ENCODE results near the gene C10orf105. TPM values are rescaled to one million over a fixed set of nuclear protein-coding genes. Genes with fewer than 3 reads are reported as not detected.
A peak's percentile ranks its signal among the peaks of the same experiment; 100 is the strongest.

C10orf105 gene
- polyA plus RNA-seq, 3 donors from 2014 or later = 0.09 to 0.11 TPM; not detected in 1

GRCh38 chr10:71747551-71748523, 28.3 kb upstream of the C10orf105 start:
- Mint-ChIP-seq H3K4me3 (peak overlapping the region; percentile 59 to 86 (median 85)), H3K9me3 (no peaks in the 10 kb centered on the region), H3K27ac (peak overlapping the region; percentile 94 to 99 (median 96)), H3K27me3 (ENCODE audit: low read depth in 3 of 3) (peaks cover 6 to 10% (median 9%) of the 10 kb centered on the region in 3 donors), H3K4me1 (peaks cover 92 to 98% of the 10 kb centered on the region in 2 donors), H3K36me3 (peaks cover 5 to 16% (median 7%) of the 10 kb centered on the region in 3 donors)
- DNase-seq = no peak

- peak overlapping the region; percentile 59 to 85 (median 71) for H3K4me3 Mint-ChIP-seq
- DNase-seq = no peak
Measured at GRCh38 chr10:71747039-71747531, 27.5 kb upstream of the C10orf105 start.

GRCh38 chr10:71746344-71747037, 26.9 kb upstream of the C10orf105 start:
- peaks cover 5 to 8% (median 7%) of the 10 kb centered on the region in 3 donors for H3K36me3 Mint-ChIP-seq
- H3K4me3 Mint-ChIP-seq = peak overlapping the region; percentile 10 to 85 (median 66)
- H3K27me3 Mint-ChIP-seq (ENCODE audit: low read depth in 3 of 3) = peaks cover 4 to 16% (median 9%) of the 10 kb centered on the region in 3 donors
- peaks cover 93 to 98% of the 10 kb centered on the region in 2 donors for H3K4me1 Mint-ChIP-seq
- H3K27ac Mint-ChIP-seq = peak overlapping the region; percentile 94 to 99 (median 96)
- H3K9me3 Mint-ChIP-seq = no peaks in the 10 kb centered on the region
- peak in 1 of 3 donors; percentile 31 for DNase-seq

More at GRCh38 chr10:71747039-71747531, 27.5 kb upstream of the C10orf105 start:
- Mint-ChIP-seq H3K36me3 (peaks cover 5 to 13% (median 7%) of the 10 kb centered on the region in 3 donors), H3K27ac (peak overlapping the region; percentile 94 to 99 (median 96)), H3K9me3 (no peaks in the 10 kb centered on the region), H3K4me1 (peaks cover 92 to 98% of the 10 kb centered on the region in 2 donors), H3K27me3 (ENCODE audit: low read depth in 3 of 3) (peaks cover 4 to 15% (median 9%) of the 10 kb centered on the region in 3 donors)

GRCh38 chr10:71745664-71746250, 26.2 kb upstream of the C10orf105 start:
- Mint-ChIP-seq H3K9me3 (no peaks in the 10 kb centered on the region), H3K4me1 (peaks cover 97 to 100% of the 10 kb centered on the region in 2 donors), H3K36me3 (peaks cover 4 to 5% (median 4%) of the 10 kb centered on the region in 3 donors), H3K27ac (peak overlapping the region; percentile 94 to 99 (median 96)), H3K4me3 (peak overlapping the region in 4 of 5 donors; percentile 10 to 66 (median 61)), H3K27me3 (ENCODE audit: low read depth in 3 of 3) (peaks cover 4 to 16% (median 9%) of the 10 kb centered on the region in 3 donors)
- DNase-seq = no peak

- Mint-ChIP-seq H3K27ac (peak overlapping the region; percentile 46 to 99 (median 62)), H3K4me1 (peaks cover 97 to 100% of the 10 kb centered on the region in 2 donors), H3K4me3 (peak overlapping the region in 4 of 5 donors; percentile 3 to 41 (median 10)), H3K27me3 (ENCODE audit: low read depth in 3 of 3) (peaks cover 4 to 16% (median 9%) of the 10 kb centered on the region in 3 donors), H3K9me3 (no peaks in the 10 kb centered on the region), H3K36me3 (no peaks in the 10 kb centered on the region)
- no peak for DNase-seq
Measured at GRCh38 chr10:71744897-71745663, 25.5 kb upstream of the C10orf105 start.

- Mint-ChIP-seq H3K36me3 (no peaks in the 10 kb centered on the region), H3K4me3 (peak overlapping the region in 2 of 5 donors; percentile 14 to 56), H3K4me1 (peaks cover 92 to 98% of the 10 kb centered on the region in 2 donors), H3K9me3 (no peaks in the 10 kb centered on the region), H3K27me3 (ENCODE audit: low read depth in 3 of 3) (peaks cover 4 to 14% (median 9%) of the 10 kb centered on the region in 3 donors), H3K27ac (peak overlapping the region; percentile 77 to 98 (median 92))
- DNase-seq = no peak
Measured at GRCh38 chr10:71743866-71744265, 24.3 kb upstream of the C10orf105 start.

- Mint-ChIP-seq H3K36me3 (no peaks in the 10 kb centered on the region), H3K9me3 (no peaks in the 10 kb centered on the region), H3K27ac (peak overlapping the region; percentile 77 to 98 (median 92)), H3K4me3 (peak overlapping the region; percentile 56 to 82 (median 69)), H3K4me1 (peaks cover 88 to 94% of the 10 kb centered on the region in 2 donors), H3K27me3 (ENCODE audit: low read depth in 3 of 3) (peaks cover 4 to 9% (median 5%) of the 10 kb centered on the region in 3 donors)
- no peak for DNase-seq
Measured at GRCh38 chr10:71743089-71743838, 23.7 kb upstream of the C10orf105 start.

GRCh38 chr10:71742301-71743088, 22.9 kb upstream of the C10orf105 start:
- H3K9me3 Mint-ChIP-seq = no peaks in the 10 kb centered on the region
- H3K36me3 Mint-ChIP-seq = no peaks in the 10 kb centered on the region
- peak; percentile 65 to 77 (median 74) for DNase-seq
- H3K4me1 Mint-ChIP-seq = peaks cover 88 to 94% of the 10 kb centered on the region in 2 donors
- H3K27ac Mint-ChIP-seq = peak overlapping the region; percentile 77 to 98 (median 92)
- H3K27me3 Mint-ChIP-seq (ENCODE audit: low read depth in 3 of 3) = peaks cover 4 to 8% (median 4%) of the 10 kb centered on the region in 3 donors
- peak overlapping the region; percentile 56 to 82 (median 69) for H3K4me3 Mint-ChIP-seq

- H3K36me3 Mint-ChIP-seq = no peaks in the 10 kb centered on the region
- H3K9me3 Mint-ChIP-seq = no peaks in the 10 kb centered on the region
- peaks cover 0 to 8% (median 4%) of the 10 kb centered on the region in 3 donors for H3K27me3 Mint-ChIP-seq (ENCODE audit: low read depth in 3 of 3)
Measured at GRCh38 chr10:71741671-71742070, 22.1 kb upstream of the C10orf105 start.

GRCh38 chr10:71741029-71741428, 21.5 kb upstream of the C10orf105 start:
- no peak for DNase-seq
- peaks cover 0 to 8% (median 1%) of the 10 kb centered on the region in 3 donors for H3K27me3 Mint-ChIP-seq (ENCODE audit: low read depth in 3 of 3)

More at GRCh38 chr10:71741671-71742070, 22.1 kb upstream of the C10orf105 start:
- Mint-ChIP-seq H3K27ac (peak overlapping the region; percentile 77 to 98 (median 92)), H3K4me1 (peaks cover 88 to 94% of the 10 kb centered on the region in 2 donors), H3K4me3 (peak overlapping the region; percentile 56 to 82 (median 76))
- DNase-seq = no peak

GRCh38 chr10:71740069-71740653, 20.6 kb upstream of the C10orf105 start:
- H3K4me3 Mint-ChIP-seq = peak overlapping the region; percentile 38 to 74 (median 59)
- H3K27me3 Mint-ChIP-seq (ENCODE audit: low read depth in 3 of 3) = peaks cover 0 to 8% (median 0%) of the 10 kb centered on the region in 3 donors
- H3K27ac Mint-ChIP-seq = peak overlapping the region in 4 of 6 donors; percentile 41 to 83 (median 59)
- H3K4me1 Mint-ChIP-seq = peaks cover 88 to 94% of the 10 kb centered on the region in 2 donors
- no peaks in the 10 kb centered on the region for H3K36me3 Mint-ChIP-seq
- no peaks in the 10 kb centered on the region for H3K9me3 Mint-ChIP-seq
- no peak for DNase-seq

More at GRCh38 chr10:71741029-71741428, 21.5 kb upstream of the C10orf105 start:
- H3K36me3 Mint-ChIP-seq = no peaks in the 10 kb centered on the region
- H3K4me1 Mint-ChIP-seq = peaks cover 88 to 94% of the 10 kb centered on the region in 2 donors
- peak overlapping the region; percentile 77 to 98 (median 92) for H3K27ac Mint-ChIP-seq
- H3K9me3 Mint-ChIP-seq = no peaks in the 10 kb centered on the region
- peak overlapping the region; percentile 56 to 82 (median 76) for H3K4me3 Mint-ChIP-seq
